22Rv1 (cell line): ENCODE results near the gene PTGR3.

ENCODE experiments used
- H3K27ac ChIP-seq: fragments of 450-650 bp; 2 replicates; pipeline ENCODE4 v1.5.1; 2017
- ZFX ChIP-seq: fragments of 450-650 bp; IDR thresholded peaks from 2 replicates; pipeline ENCODE4 v1.6.1; 2017; ENCODE audit warnings: antibody characterized with exemption, borderline replicate concordance
- TF ChIP-seq, protein P1 (sequence below): fragments of 450-650 bp; IDR thresholded peaks from 2 replicates; pipeline ENCODE4 v1.5.1; 2017; ENCODE audit warnings: mild to moderate bottlenecking

The PTGR3 gene

DNA sequence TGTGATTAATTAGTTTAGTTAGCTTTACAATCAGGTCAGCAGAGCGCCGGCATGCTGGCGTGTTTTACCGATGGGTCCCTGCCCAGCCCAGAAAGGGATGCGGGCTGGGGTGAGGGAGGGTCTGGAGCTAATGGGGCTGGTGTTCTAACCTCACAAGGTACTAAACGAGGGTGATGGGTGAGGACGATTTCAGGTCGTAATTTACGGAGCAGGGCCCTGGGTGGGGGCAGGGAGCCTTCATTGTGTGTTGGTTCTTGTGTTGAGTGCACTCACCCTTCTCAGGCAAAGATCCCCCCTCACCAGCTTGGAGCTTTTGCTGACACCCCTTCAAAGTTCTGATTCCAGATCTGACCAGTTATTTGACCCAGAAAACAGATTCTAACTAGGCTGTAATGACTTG lies 39.5 kb downstream of the PTGR3 start:
- TF ChIP-seq, protein P1, sequence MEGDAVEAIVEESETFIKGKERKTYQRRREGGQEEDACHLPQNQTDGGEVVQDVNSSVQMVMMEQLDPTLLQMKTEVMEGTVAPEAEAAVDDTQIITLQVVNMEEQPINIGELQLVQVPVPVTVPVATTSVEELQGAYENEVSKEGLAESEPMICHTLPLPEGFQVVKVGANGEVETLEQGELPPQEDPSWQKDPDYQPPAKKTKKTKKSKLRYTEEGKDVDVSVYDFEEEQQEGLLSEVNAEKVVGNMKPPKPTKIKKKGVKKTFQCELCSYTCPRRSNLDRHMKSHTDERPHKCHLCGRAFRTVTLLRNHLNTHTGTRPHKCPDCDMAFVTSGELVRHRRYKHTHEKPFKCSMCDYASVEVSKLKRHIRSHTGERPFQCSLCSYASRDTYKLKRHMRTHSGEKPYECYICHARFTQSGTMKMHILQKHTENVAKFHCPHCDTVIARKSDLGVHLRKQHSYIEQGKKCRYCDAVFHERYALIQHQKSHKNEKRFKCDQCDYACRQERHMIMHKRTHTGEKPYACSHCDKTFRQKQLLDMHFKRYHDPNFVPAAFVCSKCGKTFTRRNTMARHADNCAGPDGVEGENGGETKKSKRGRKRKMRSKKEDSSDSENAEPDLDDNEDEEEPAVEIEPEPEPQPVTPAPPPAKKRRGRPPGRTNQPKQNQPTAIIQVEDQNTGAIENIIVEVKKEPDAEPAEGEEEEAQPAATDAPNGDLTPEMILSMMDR: no peak
- TF ChIP-seq ZFX: no peak
- H3K27ac ChIP-seq: no peak overlapping the region

DNA sequence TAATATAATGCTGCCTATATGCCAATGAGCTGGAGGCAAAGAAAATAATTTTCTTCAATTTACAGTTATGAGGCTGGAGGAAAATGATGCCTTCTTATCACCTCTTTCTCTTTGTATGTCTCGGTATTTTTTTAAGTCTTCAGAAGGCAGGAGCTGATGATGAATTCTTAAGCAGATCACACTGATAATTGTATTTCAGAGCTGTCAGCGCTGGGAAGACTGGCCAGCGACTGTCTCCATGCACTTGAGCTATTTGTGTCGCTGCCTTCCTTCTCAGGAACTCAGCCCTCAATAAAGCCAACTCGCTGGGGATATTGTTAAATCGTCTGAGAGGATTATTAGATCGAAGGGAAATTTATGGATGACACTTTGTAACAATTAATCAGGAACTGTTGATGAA lies 40.3 kb downstream of the PTGR3 start:
- no peak overlapping the region for H3K27ac ChIP-seq
- no peak for TF ChIP-seq ZFX
- TF ChIP-seq, protein P1: no peak

DNA sequence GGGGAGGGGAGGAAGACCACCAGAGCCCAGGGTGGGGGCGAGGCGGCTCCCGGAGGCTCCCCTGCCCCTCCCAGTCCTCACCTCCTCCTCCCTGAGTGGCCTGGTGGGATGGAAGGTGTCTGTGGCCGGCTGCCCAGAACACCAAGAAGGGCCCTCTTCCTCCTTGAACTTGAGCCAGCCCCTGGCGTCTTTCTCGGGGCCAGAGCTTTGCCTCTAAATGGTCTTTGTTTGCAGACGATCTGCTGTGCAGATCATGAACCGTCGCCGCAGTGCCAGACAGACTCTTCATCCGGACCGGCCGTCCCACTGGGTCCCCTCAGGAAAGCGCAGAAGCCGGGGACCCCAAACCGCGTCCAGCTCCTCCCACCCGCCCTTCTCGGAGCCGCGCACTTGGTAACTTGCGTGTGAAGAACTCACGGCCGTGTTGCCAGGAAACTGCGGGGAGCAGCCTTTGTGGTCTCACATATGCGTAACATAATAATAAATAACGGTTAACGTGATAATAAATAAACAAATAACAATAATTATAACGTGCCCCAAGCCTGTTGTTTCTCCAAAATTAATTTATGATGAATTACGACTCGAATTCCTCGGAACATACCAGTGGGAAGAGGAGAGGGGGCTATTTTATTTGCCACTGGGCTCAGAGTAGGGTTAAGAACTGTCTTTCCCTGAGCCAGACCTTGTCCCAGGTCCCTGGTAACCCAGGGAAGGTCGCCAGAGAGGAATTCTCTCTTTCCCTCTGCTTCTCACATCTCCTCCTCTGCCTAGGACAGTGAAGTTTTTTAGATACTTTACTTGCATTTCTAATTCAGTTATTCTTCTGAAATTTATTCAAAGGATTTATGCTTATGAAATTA lies 41.0 kb downstream of the PTGR3 start:
- no peak for TF ChIP-seq ZFX
- TF ChIP-seq, protein P1: no peak
- no peak overlapping the region for H3K27ac ChIP-seq

DNA sequence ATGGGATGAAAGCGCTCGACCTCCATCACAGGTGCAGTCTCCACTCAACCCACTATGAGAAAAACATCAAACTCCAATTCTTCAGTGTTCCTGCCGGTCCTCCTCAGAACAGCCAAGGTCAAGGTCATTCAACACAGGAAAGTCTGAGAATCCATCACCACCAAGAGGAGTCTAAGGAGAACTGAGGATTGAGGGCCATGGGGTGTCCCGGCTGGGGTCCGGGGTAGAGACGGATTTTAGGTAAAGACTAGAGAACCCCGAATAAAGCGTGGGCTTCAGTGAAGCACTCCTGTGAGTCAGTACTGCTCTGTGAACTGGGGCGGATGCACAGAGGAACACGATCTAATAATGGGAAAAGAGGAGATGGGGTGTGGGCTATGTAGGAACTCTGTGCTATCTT lies 41.8 kb downstream of the PTGR3 start:
- TF ChIP-seq, protein P1: no peak
- no peak for TF ChIP-seq ZFX

DNA sequence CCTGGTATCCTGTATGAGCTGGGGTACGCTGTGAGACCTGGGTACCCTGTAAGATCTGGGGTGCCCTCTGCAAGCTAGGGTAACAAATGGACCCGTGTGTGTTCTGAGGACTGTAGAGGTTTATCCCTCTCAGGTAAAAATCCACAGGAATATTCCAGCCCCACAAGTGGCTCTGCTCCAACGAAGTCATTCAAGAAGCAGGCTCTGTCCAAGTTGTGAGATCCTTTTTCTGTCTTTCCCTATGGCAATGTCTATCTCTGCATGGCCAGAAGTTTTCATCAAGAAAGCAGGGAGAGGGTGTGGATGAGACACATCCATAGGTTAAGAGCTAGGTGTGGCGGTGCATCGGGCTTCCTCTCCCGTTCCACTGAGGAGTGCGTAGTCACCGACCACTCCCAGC lies 43.0 kb downstream of the PTGR3 start:
- no peak for TF ChIP-seq ZFX
- TF ChIP-seq, protein P1: no peak
- H3K27ac ChIP-seq: no peak overlapping the region

More for the DNA sequence above, 41.8 kb downstream of the PTGR3 start:
- H3K27ac ChIP-seq: no peak overlapping the region

DNA sequence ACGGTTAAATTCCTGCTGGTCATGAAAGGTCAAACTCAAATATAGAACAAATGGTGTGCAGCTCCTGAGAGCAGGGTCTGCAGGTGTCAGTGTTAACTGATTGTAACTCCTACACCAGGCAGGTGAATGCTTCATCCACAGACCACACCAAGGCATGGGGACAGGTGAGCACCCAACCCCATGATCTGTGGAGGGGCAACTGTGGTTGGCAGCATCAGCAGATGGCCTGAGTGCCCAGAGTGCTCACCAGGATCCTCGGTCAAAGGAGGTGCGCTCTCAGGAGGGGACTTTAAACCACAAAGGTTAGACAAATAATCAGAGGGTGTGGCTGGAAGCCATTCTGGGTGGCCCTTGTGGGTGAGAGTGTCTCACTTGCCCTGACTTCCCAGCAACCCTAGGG lies 44.5 kb downstream of the PTGR3 start:
- TF ChIP-seq, protein P1: no peak
- no peak for TF ChIP-seq ZFX
- H3K27ac ChIP-seq: no peak overlapping the region

DNA sequence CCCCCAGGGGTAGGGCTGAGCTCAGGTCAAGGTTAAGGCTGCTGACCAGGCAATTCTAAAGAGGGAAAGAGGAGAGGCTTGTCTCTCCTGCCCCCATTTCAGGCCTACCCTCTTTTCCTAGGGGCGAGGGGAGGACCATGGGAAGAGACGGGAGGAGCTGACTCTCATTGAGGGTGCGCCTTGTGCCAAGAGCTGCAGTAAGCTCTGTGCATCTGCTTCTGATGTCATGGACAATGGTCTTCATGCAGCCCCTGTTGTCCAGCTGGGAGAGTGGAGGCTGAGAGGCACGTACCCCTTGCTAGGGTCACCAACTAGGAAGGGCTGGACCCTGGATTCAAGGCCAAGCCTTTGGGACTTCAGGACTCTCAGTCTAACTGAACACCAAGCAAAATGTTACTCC lies 45.2 kb downstream of the PTGR3 start:
- TF ChIP-seq ZFX: no peak
- TF ChIP-seq, protein P1: no peak
- no peak overlapping the region for H3K27ac ChIP-seq
